PC-3 (cell line): Measurements from ENCODE around the gene TMEM132D.

Experiments
- EZH2 ChIP-seq: fragments of 300-600 bp; sonication (generic); IDR thresholded peaks from one replicate; pipeline ENCODE4 v1.6.1; 2017; ENCODE audit warnings: antibody characterized with exemption, mild to moderate bottlenecking, low read length; ENCODE audit not compliant: unreplicated experiment
- EZH2phosphoT487 ChIP-seq: fragments of 300-600 bp; sonication (generic); IDR thresholded peaks from 2 replicates; pipeline ENCODE4 v1.6.1; 2018; ENCODE audit warnings: mild to moderate bottlenecking, antibody characterized with exemption, low read length, borderline replicate concordance
- TF ChIP-seq, protein P1 (sequence below): fragments of 300-600 bp; sonication (generic); conservative IDR thresholded peaks from 2 replicates; pipeline ENCODE4 v1.5.1; 2017; ENCODE audit warnings: antibody characterized with exemption, low read depth, mild to moderate bottlenecking, low read length

DNA sequence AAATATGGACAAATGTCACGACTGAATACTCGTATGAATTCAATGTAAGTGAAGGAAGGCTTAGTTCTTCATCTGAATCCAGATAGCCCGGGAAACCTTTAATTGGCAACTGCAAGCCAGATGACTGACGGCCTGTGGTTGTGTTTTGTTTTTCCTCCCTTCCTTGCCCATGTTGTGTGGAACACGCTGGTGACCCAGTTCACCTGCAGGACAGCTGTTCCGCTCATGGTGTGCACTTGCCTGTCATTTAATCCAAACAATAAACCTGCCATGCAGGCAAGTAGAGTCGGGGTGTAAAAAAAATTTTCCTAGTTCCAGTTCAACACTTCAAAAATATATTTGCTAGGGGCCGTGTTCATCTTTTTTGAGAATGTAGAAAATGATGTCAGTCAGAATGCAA is 88.0 kb downstream of the TMEM132D start:
- TF ChIP-seq EZH2 = no peak
- TF ChIP-seq, protein P1, sequence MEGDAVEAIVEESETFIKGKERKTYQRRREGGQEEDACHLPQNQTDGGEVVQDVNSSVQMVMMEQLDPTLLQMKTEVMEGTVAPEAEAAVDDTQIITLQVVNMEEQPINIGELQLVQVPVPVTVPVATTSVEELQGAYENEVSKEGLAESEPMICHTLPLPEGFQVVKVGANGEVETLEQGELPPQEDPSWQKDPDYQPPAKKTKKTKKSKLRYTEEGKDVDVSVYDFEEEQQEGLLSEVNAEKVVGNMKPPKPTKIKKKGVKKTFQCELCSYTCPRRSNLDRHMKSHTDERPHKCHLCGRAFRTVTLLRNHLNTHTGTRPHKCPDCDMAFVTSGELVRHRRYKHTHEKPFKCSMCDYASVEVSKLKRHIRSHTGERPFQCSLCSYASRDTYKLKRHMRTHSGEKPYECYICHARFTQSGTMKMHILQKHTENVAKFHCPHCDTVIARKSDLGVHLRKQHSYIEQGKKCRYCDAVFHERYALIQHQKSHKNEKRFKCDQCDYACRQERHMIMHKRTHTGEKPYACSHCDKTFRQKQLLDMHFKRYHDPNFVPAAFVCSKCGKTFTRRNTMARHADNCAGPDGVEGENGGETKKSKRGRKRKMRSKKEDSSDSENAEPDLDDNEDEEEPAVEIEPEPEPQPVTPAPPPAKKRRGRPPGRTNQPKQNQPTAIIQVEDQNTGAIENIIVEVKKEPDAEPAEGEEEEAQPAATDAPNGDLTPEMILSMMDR = no peak
- no peak for TF ChIP-seq EZH2phosphoT487
